HG02981 (cell line): Measurements from ENCODE around the gene PLAAT5.
A peak's percentile ranks its signal among the peaks of the same experiment; 100 is the strongest.
"Not testable (repeated sequence)": the region's sequence is repeated elsewhere in the genome, so short reads cannot be mapped to it uniquely, and the experiment has no call there.

Source experiments
- ATAC-seq: cut with Tn5 transposase; IDR thresholded peaks from one replicate; pipeline ENCODE4 v1.9.1; 2021; ENCODE audit warnings: mild to moderate bottlenecking, moderate library complexity; ENCODE audit not compliant: unreplicated experiment

The PLAAT5 gene, protein sequence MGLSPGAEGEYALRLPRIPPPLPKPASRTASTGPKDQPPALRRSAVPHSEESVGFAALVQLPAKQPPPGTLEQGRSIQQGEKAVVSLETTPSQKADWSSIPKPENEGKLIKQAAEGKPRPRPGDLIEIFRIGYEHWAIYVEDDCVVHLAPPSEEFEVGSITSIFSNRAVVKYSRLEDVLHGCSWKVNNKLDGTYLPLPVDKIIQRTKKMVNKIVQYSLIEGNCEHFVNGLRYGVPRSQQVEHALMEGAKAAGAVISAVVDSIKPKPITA

DNA sequence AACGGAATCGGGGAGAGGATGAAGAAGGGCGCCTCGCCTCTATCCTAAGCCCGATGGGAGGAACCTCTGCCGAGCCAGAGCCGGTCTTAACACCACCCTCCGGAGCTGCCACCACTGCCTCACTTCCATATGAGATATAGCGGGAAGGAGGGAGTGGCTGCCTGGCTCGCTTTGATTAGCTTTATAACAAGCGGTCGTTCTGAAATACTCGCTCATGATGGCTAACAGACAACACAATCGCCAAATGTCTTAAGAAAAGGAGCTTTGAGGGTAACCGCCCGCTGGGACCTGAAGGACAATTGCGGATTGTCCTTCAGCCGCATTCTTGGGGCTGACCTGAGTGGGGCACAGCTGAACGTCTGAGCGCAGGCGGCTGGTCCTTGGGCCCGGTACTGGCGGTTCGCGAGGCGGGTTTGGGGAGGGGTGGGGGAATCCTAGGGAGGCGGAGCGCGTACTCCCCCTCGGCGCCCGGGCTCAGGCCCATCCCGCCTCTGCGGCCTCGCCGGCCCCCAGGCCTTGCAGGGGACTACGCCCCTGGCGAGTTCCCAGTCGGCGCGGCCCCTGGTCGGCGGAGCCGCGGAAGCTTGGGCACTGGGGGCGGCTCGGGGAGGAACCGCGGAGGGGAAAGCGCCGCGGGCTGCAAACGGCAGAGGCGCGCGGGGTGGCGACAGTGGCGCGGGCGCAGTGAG lies at the start of gene PLAAT5:
PLAAT5 (minus strand) TSS at position 617 of the 689 bp plus-strand sequence; CDS start at position 484, 133 bp downstream.
- no peak for ATAC-seq

DNA sequence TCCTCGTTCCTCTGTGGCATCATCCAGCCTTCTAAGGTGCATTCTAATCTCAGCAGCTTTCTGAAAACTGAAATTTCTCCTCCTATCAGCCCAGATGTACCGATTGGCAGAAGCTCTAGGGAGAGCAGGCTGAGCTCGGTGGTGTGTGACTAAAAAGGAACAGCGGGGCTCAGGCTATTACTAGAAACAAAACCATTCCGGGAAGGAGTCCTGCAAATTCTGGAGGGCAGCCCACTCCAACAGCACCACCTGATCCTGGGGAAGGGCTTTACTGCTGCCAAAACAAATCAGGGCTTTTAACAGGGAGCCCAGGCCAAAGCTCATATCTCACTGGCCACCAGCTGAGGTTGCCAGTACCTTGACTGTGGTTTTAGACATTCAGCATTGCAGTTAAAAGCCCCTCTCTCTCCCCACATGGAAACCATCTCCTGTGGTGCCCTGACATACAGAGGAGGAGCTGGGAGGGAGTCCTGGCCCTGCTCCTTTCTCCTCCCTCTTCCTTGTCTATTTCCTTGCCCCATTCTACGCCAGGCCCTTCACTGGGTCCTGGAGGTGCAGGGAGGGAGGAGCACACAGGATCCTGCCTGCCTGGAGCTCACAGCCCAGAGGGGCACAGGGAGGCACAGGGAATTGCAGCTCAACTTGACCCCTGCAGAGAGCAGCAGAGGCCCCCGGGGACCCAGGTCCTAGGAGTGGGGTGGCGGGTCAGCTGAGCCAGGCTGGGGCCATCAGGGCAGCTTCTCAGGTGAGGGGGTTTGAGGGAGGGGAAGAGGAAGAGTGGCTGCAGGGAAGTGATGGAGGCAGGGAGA lies 46.5 kb upstream of the PLAAT5 start:
- no peak for ATAC-seq

DNA sequence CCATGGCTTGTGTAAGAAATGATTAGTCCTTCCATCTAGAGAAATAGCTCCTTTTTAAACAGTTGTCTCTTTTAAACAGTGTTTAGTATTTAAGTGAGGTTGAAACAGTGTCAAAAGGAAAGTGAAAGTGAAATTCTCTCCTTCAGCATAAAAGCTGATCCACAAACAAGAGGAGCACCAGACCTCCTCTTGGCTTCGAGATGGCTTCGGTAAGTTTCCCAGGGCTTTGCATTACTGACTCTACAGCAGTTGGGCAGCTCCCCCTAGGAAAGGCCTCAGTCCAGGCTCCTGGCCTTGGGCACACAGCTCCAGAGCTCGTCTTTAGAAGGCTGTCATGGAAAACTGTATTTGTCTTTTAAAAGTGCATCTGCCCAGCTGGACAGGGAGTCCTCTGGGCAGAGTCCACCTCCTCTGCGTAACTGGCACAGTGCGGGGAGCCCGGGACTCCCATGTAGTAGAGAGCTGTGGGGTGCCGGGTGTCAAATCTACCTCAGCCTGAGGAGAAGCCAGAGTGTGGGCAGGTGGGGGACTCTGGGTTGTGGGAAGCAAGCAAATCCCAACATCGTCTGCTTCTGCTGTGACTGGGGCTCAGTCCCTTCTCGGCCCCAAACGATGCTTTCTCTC lies 45.8 kb upstream of the PLAAT5 start, which contains the start of gene PLAAT4:
PLAAT4 (plus strand) TSS at position 140 of the 624 bp plus-strand sequence; CDS start at position 201, 61 bp downstream.
- no peak for ATAC-seq

DNA sequence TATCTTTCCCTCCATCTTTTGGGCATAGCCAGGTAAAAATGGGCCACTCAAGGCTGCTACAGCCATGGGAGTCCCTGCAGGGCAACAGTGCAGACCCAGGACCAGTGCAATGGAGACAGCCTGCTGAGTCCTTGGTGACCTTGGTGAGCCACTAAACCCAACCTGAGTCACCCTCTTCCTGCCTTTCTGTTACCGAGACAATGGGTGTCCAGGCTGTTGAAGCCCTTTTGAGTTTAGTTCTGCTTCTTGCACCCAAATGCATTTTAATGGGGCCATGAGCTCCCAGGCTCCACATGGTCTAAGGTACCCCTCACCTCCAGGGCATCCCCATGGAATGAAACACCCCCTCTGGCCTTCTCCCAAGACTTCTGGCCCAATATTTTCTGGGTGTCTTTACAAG lies 44.8 kb upstream of the PLAAT5 start:
- ATAC-seq, result no peak

DNA sequence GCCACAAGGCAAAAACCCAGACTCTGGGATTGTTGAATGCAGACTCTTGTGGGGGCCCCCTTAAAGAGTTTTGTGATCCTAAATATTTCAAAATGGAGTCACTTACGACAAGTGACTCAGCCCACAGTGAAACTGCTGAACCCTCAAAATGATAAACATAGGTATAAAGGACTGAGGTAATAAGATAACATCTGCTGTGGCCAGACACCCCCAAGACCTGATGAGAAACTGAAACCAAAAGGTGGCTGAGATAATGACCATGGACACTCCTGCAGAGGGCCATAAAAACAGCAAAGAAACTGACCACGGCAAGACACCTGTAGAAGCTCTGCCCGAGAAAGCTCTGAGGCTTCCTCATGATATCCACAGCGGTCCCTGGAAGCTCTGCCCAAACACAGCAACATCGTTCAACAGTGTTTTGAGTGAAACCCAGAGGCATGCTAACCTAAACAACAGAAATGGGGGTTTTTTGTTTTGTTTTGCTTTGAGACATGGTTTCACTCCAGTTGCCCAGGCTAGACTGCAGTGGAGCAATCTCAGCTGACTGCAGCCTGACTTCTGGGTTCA lies 44.0 kb upstream of the PLAAT5 start:
- peak; percentile 27 for ATAC-seq

DNA sequence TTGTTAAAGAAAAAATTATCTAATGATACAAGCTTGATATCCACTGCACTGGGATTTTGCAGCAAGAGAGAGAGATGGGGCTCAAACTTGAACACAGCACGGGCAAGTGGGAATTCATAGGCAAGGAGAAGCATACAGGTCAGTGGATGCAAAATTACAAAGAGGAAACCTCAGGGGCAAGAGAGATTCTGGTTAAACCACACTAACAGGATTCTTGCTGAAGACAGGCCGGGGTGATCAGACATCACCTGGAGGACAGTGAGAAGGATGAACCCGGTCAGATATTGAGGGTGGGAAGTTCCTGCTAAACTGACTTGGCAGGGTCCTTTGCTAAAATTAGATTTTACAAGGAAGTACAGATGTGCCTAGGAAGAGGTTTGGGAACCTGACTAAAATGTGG lies 43.1 kb upstream of the PLAAT5 start:
- ATAC-seq, result no peak

DNA sequence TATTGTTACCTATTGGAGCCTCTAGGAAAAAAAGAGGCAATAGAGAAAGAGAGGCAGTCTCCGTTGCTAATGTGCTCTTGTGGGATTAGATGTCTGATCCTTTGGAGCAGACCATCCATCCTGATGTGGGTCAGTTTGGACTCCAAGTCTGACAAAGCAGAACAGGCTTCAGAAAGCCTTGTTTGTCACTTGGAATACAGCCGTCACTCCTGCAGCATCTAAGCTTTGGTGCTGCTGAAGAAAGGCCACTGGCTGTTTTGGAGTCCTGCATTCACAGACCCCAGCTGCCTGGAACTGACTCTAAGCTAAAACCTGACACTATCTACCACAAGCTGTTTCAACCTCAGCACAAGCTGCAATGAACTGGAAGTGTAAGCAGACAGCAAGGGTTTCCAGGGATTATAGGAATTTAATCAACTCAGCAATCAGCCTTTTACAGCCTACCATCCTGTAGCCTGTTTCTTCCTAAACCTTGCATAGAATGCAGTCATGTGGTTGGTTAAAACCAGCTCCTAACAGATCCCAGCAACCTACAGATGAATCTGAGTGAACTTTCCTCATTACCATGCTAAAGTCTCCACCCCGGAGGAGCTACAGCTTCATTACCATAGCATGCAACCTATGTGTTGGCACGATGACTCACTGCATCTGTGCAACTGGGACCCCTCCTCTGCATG lies 42.0 kb upstream of the PLAAT5 start:
- ATAC-seq, result no peak

DNA sequence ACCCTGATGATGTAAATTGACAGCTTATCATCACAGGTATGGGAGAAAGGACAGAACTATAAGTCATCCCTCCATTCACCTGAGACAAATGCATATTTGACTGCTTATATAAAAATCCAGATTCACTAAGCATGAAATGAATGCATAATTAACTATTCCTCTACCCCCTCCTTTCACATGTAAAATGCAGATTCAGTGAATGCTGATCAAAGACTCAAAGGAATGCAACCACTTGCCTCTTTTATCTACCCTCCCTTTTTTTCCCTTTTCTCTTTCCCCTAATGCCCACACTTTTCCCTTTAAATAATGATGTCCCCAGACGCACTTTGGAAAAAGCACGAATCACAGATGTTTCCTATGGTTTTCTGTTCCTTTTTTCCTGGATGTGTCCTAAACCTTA lies 41.1 kb upstream of the PLAAT5 start:
- ATAC-seq, result no peak

DNA sequence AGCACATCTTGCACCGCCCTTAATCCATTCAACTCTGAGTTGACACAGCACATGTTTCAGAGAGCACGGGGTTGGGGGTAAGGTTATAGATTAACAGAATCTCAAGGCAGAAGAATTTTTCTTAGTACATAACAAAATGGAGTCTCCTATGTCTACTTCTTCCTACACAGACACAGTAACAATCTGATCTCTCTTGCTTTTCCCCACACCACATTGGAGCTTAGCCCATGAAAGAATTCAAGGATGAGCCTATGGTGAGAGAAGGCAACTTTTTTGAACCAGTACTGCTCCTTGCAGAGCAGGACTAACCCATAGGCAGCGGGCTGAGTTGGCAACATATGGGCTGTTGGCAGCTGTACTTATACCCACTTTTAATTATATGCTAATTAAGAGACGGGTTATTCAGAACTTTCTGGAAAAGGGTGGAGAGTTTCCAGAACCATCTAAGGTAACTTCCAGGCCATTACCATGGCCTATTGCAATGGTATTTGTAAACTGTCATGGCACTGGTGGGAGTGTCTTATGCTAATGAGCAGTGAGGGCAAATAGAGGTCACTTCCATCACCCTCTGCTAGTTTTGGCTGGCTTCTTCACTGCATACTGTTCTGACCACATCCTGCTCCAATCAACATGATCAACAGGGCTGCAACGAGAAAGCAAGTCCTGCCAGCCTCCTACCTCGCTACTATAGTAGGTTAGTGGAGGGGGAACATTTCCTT lies 40.3 kb upstream of the PLAAT5 start:
- ATAC-seq, result peak; percentile 87

DNA sequence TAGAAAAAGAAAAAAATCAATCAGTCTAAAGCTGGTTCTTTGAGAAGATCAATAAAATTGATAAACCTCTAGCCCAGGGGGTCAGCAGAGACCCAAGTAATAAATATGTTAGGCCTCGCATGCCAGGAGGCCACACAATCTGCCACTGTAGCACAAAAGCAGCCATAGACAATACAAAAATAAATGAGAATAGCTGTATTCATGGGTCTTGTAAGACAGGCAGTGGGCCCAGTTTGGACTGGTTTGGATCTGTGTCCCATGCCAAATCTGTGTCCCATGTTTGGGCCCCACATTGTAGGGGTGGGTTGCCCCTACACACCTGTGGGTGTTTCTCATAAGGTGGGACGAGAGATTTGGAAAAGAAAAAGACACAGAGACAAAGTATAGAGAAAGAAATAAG lies 39.1 kb upstream of the PLAAT5 start:
- no peak for ATAC-seq

DNA sequence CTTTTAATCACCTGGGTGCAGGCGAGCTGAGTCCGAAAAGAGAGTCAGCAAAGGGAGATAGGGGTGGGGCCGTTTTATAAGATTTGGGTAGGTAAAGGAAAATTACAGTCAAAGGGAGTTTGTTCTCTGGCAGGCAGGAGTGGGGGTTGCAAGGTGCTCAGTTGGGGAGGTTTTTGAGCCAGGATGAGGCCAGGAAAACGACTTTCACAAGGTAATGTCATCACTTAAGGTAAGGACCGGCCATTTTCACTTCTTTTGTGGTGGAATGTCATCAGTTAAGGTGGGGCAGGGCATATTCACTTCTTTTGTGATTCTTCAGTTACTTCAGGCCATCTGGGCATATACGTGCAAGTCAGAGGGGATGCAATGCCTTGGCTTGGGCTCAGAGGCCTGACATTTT lies 38.4 kb upstream of the PLAAT5 start:
- not testable (repeated sequence) for ATAC-seq

DNA sequence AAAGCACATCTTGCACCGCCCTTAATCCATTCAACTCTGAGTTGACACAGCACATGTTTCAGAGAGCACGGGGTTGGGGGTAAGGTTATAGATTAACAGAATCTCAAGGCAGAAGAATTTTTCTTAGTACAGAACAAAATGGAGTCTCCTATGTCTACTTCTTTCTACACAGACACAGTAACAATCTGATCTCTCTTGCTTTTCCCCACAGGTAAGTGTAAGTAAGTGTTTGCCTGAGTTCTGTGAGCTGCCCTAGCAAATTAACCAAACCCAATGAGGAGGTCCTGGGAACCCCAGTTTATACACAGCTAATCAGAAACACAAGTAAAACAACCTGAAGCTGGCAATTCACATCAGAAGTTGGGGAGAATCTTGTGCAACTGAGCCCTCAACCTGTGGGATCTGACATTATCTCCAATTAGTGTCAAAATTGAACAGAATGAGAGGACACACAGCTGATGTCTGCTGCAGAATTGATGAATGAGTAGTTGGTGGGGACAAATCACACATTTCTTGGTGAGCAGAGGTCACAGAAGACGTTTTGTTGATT lies 37.8 kb upstream of the PLAAT5 start:
- ATAC-seq, result not testable (repeated sequence)

DNA sequence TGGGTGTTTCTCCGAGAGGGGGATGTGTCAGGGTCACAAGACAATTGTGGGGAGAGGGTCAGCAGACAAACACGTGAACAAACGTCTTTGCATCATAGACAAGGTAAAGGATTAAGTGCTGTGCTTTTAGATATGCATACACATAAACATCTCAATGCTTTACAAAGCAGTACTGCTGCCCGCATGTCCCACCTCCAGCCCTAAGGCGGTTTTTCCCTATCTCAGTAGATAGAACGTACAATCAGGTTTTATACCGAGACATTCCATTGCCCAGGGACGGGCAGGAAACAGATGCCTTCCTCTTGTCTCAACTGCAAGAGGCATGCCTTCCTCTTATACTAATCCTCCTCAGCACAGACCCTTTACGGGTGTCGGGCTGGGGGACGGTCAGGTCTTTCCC lies 37.2 kb upstream of the PLAAT5 start:
- ATAC-seq, result not testable (repeated sequence)

DNA sequence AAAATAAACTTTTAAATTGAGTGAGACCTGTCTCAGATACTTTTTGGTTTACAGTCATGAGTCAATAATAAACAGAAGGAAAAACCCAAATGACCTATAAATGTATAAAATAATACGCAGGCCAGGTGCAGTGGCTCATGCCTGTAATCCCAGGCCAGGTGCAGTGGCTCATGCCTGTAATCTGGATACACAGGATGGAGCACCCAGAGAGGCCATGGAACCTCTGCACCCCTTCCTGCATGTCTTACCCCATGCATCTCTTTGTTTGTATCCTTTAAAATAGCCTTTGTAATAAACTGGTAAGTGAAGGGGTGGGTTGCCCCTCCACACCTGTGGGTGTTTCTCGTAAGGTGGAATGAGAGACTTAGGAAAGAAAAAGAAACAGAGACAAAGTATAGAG lies 36.7 kb upstream of the PLAAT5 start:
- no peak for ATAC-seq

DNA sequence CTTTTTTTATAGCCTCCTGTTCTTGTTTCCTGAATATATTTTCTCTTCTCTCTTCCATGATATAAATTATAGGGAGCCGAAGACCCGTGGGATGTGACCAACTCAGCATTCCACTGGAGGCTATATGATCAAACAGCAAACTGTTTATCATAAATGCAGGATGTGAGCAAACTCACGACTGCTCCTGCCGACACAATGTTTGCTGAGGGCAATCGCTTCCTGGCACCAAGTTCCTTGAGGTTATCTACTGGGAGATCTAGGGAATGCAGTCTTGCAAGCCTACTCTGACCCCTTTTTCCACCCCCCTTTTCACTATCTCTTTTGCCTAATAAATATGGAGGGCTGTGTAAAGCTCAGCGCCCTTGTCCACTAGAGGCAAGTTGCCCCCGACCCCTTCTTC lies 32.2 kb upstream of the PLAAT5 start:
- ATAC-seq, result no peak

DNA sequence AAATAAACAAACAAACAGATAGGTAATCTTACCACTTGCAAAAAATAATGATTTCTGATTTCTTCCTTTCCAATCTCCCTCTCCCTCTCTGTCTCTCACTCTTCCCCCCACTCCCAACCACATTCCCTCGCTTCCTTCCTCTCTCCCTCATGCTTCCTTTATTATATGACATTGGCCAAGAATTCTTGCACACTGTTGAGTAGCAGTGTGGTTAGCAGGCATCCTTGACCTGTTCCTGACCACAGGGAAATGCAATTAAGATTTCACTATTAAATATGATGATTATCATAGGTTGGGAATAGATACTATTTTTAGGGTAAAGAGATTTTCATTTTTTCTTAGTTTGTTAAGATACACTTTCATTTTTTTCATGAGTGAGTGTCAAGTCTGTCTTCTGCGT lies 30.9 kb upstream of the PLAAT5 start:
- no peak for ATAC-seq

DNA sequence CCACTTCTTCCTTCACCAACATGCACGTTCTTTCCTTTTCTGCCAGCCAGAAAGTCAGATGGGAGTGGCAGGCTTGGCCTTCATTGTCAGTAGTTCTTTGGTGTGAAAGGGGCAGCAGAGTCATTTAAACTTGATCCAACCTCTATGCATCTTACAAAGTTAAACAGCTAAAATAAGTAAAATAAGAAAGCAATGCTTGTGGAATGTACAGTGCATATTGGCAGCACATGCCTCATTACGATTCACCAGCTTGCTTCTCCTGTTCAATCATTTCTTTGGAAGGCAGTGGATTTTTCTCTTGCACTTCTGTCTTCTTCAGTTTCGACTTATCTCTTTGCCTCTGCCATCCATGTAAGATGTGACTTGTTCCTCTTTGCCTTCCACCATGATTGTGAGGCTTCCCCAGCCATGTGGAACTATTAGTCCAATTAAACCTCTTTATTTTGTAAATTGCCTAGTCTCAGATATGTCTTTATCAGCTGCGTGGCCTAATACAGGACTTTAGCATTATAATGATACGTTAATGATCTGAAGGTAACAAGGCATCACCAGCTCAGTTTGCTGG lies 29.7 kb upstream of the PLAAT5 start:
- no peak for ATAC-seq

DNA sequence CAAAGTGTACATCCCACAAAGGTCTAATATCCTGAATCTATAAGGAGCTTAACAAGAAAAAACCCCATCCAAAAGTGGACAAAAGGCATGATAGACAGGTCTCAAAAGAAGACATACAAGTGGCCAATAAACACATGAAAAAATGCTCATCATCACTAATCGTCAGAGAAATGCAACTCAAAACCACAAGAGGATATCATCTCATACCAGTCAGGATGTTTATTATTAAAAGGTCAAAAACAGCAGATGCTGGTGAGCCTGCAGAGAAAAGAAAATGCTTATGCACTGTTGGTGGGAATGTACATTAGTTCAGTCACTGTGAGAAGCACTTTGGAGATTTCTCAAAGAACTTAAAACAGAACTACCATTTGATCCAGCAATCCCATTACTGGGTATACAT lies 27.6 kb upstream of the PLAAT5 start:
- ATAC-seq, result no peak

DNA sequence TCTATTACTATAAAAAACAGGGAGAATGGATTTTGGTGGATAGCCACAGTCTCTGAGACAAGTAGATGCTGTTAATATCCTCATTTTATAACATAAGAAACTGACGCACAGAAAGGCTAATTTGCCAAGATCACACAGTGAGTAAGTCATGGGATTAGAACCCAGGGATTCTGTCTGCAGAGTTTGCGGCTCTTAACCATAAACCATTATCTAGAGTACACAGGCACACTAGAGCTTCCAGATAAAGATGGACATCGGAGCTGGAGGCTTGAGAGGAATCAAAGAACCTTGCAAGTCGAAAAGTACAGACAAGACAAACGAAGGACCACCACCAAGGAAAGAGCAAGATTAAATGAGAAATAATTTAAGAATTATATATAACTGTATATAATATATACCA lies 26.2 kb upstream of the PLAAT5 start:
- ATAC-seq, result no peak
